ENCODE results near the gene PRSS27. TPM values are rescaled to one million over a fixed set of nuclear protein-coding genes. Genes with fewer than 3 reads are reported as not detected.

Gene PRSS27
- total and polyA plus RNA-seq, 2 of the 8 experiments (the other 6 are each of a cell fraction or from before 2014, with no cell fraction given): 1.3 to 7.5 TPM

- H3K9ac ChIP-seq (replicated peaks in 1 of 4; ENCODE audit: extremely low read depth in 1 of 4, low read depth in 3 of 4, low read length in 3 of 4): no peak overlapping the region
- H3K4ac ChIP-seq (replicated peaks; ENCODE audit: insufficient read length, low read depth, low read length): no peak overlapping the region
- no peak overlapping the region; the same call in 1 of the 2 replicates for H2BK5ac ChIP-seq (ENCODE audit: low read depth, low read length)
- H3K56ac ChIP-seq (replicated peaks; ENCODE audit: insufficient read length, low read depth, low read length): no peak overlapping the region
- FAIRE-seq: no peak
- no peak for DNase-seq (ENCODE audit: low read depth in 1 of 2, low spot score in 2 of 2)
- H2BK20ac ChIP-seq (ENCODE audit: low read length): no peak overlapping the region
- H4K20me1 ChIP-seq (replicated peaks in 1 of 2; ENCODE audit: control insufficient read depth in 1 of 2, insufficient read depth in 2 of 2, low read length in 2 of 2): peaks cover 3 to 8% of the 10 kb centered on the region in 2 experiments
- no peak overlapping the region for H2AK5ac ChIP-seq (ENCODE audit: low read depth, low read length)
- ChIA-PET CTCF (ENCODE audit: partially characterized antibody) (interaction anchor here (1.3 kb wide), 1 partner anchor 90 kb away, joined by 3 read pairs; no protein-coding TSS in a partner anchor), POLR2A (ENCODE audit: partially characterized antibody) (interaction anchor here (1.3 to 8.3 kb wide), 3 partner anchors 10 to 31 kb away, joined by 3 to 96 read pairs (median 4); no protein-coding TSS in a partner anchor)
- H3K23ac ChIP-seq (ENCODE audit: insufficient read length): no peak overlapping the region
- no peak overlapping the region for H4K5ac ChIP-seq (ENCODE audit: insufficient read length, low read depth, low read length)
- no peaks in the 10 kb centered on the region for H3K27me3 ChIP-seq (replicated peaks in 1 of 4; ENCODE audit: control insufficient read depth in 3 of 4, extremely low read depth in 1 of 4, insufficient read depth in 3 of 4, low read length in 3 of 4)
- no peak overlapping the region for H3K14ac ChIP-seq (ENCODE audit: insufficient read length)
- peaks cover 14 to 24% of the 10 kb centered on the region in 2 experiments for H3K79me2 ChIP-seq (ENCODE audit: control insufficient read depth in 1 of 2, insufficient read depth in 2 of 2, low read length in 2 of 2)
- no peak overlapping the region for H4K8ac ChIP-seq (ENCODE audit: extremely low read depth, insufficient read depth, low read length)
- no peak overlapping the region for H4K91ac ChIP-seq (replicated peaks; ENCODE audit: insufficient read length, low read length)
- H3K4me1 ChIP-seq (replicated peaks in 1 of 4; ENCODE audit: control insufficient read depth in 3 of 4, insufficient read depth in 4 of 4, low read length in 3 of 4): peaks cover 0 to 7% (median 4%) of the 10 kb centered on the region in 4 experiments; a peak in 6 of 7 replicates
- TF ChIP-seq PHF8 (conservative IDR thresholded peaks at IDR 0.05; ENCODE audit: low read depth, low read length) (no peak), TEAD4 (IDR thresholded peaks at IDR 0.05; ENCODE audit: low read depth, low read length) (no peak), ATF3 (IDR thresholded peaks at IDR 0.05; ENCODE audit: insufficient read depth, low read depth, low read length) (no peak), NANOG (IDR thresholded peaks at IDR 0.05; ENCODE audit: insufficient read depth, low read depth, low read length, poor library complexity, severe bottlenecking) (no peak), SP1 (IDR thresholded peaks at IDR 0.05; ENCODE audit: low read depth, low read length) (no peak), MAFK (IDR thresholded peaks at IDR 0.05; ENCODE audit: low read depth, low read length) (no peak), KDM1A (IDR thresholded peaks at IDR 0.05; ENCODE audit: borderline replicate concordance, low read length) (no peak), ASH2L (IDR thresholded peaks at IDR 0.05; ENCODE audit: low read length) (no peak)
- no peak overlapping the region for H3K4me2 ChIP-seq (ENCODE audit: insufficient read depth in 1 of 2, low read depth in 2 of 2, low read length in 2 of 2)
- H2AFZ ChIP-seq (ENCODE audit: low read length): no peak overlapping the region
- peaks cover 0 to 6% (median 0%) of the 10 kb centered on the region in 4 experiments; a peak in 1 of 8 replicates for H3K36me3 ChIP-seq (ENCODE audit: control insufficient read depth in 2 of 4, insufficient read depth in 4 of 4, low read length in 3 of 4)
- H3K23me2 ChIP-seq (ENCODE audit: low read depth, low read length): peaks cover 8% of the 10 kb centered on the region; the same call in 1 of the 2 replicates
- no peak overlapping the region for H3K4me3 ChIP-seq (ENCODE audit: extremely low read depth in 1 of 4, insufficient read depth in 2 of 4, low read depth in 3 of 4, low read length in 4 of 4)
- H3K9me3 ChIP-seq (ENCODE audit: insufficient read depth in 2 of 2, low read depth in 1 of 2, low read length in 1 of 2): no peaks in the 10 kb centered on the region
- H2BK12ac ChIP-seq (ENCODE audit: low read depth, low read length): no peak overlapping the region
- 94% methylated on average over 5 of the region's 5 CpGs; no CpG with 5 or more reads in 1 of the 2 experiments for WGBS, 2 experiments (ENCODE audit: extremely low coverage in 1 of 2, insufficient coverage in 1 of 2, insufficient read length in 1 of 2, insufficient replicate concordance in 2 of 2, low coverage in 1 of 2, low lambda C conversion rate in 2 of 2, missing lambda C conversion rate in 1 of 2)
- H3K18ac ChIP-seq (ENCODE audit: extremely low read depth, low read length): no peak overlapping the region
- H2BK120ac ChIP-seq (replicated peaks; ENCODE audit: low read depth, low read length): no peak overlapping the region
- H3K79me1 ChIP-seq (ENCODE audit: low read depth, low read length): peaks cover 5% of the 10 kb centered on the region
- no peak overlapping the region for H2BK15ac ChIP-seq (ENCODE audit: low read length)
- no peak overlapping the region for H3K27ac ChIP-seq (ENCODE audit: low read depth, low read length)
These were observed 29.5 kb upstream of the PRSS27 start for GRCh38 chr16:2749476-2749875.
